ENCODE measurements around the gene TNFRSF25.

- no peak for TF ChIP-seq CTCF (conservative IDR thresholded peaks at IDR 0.05; ENCODE audit: low read depth in 2 of 2)
- TF ChIP-seq EZH2 (IDR thresholded peaks at IDR 0.05; ENCODE audit: low read depth, unreplicated experiment): no peak
These were observed 22.0 kb upstream of the TNFRSF25 start for GRCh38 chr1:6487804-6488484.

Data from GM23338 (cell line).